Globus pallidus (tissue), 1 donor: ENCODE results near the gene FCHSD2.
"Not testable (repeated sequence)": the region's sequence is repeated elsewhere in the genome, so short reads cannot be mapped to it uniquely, and the experiment has no call there.

Experiments used
- DNase-seq: peaks from one replicate; pipeline ENCODE4 v3.0.0-alpha.2; 2015; ENCODE audit warnings: low spot score

The FCHSD2 gene

DNA sequence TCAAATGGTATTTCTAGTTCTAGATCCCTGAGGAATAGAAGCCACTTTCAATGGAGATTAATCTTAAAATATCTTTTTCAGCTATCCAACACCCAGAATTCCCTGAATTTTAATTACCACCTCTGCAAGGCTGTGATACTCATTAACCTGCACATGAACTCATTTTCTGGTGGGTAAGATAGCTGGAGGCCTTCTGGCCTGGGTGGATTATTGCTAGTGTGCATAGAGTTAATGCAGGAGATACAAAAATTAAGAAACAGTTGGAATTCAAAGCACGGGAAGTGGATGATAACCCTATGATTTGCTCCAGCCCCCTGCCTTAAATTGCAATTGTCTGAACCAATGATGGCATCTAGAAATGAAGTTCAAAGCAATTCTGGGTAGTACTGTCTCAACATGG is 212.9 kb downstream of the FCHSD2 start:
- DNase-seq = no peak

DNA sequence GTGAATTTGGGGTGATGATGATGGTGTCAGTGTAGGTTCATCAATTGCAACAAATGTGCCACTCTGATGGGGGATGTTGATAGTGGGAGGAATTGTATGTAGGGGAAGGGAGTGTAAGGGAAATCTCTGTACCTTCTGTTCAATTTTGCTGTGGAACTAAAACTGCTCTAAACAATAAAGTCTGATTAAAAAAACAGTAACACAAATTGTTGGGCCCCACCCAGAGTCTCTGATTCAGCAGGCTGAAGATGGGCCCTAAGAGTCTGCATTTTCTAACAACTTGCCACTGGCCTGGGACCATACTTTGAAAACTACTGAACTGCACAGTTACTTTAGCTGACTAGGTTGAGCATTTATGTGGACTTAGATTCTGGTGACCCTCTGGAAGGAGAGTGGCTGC is 214.7 kb downstream of the FCHSD2 start:
- no peak for DNase-seq

DNA sequence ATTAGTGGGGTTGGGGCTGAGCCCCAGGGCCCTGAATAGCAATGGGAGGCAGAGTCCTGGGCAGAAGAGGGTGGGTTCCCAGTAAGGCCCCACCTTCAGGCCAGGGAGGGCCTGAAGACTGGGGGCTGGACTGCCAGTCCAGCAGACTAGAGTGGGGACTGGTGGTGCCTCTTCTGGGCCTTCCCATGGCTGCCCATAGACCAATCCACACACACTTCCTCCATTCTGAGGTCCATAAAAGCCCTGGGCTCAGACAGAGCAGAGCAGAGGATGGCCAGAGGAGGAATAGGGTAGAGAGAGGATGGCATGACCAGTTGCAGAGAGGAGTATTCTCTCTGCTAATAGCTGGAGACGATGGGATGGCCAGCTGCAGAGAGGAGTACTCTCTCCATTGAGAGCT is 216.0 kb downstream of the FCHSD2 start:
- no peak for DNase-seq

DNA sequence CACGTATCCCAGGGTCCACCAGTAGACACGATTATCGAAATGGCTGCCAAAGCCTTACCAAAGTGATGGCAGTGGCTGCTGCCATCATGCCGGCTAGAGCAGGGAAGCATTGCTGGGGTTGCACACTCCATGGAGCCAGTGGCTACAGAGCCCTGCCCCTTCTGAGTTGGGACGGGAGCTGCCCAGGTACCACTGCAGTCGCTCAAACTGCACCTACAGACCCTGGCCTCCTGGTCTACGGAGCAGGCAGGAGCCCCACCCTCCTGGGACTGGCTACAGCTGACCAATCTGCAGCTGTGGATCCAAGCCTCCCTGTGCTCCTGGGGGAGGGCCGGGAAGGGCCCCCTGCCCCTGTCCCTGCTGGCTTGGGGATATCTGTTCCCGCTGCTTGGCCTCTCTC is 216.5 kb downstream of the FCHSD2 start:
- DNase-seq = no peak

DNA sequence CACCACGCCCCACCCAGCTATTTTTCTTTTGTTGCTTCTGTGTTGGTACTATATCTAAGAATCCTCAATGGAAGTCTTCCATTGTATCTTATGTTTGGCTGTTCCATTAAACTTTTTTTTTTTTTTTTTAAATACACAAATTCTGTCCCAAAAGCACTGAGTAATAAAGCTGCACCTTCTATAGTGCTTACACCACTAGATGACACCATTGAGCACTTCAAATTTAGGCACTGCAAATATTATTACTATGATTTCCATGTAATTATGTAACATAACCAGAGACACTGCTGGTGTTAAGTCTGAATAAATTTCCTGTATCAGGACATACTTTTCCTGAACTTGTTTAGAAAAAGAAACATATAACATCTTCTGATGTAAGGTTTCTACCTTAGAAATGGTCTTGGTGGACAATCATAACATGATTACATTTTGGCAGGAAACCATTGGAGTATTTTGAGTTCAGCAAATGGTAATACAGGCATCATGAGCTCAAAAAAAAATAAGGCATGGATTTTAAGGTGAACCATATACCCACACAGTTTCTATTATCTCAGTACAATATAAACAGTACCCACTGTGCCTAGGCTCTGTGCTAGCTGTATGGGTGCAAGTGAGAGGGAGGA is 217.4 kb downstream of the FCHSD2 start:
- DNase-seq = no peak

DNA sequence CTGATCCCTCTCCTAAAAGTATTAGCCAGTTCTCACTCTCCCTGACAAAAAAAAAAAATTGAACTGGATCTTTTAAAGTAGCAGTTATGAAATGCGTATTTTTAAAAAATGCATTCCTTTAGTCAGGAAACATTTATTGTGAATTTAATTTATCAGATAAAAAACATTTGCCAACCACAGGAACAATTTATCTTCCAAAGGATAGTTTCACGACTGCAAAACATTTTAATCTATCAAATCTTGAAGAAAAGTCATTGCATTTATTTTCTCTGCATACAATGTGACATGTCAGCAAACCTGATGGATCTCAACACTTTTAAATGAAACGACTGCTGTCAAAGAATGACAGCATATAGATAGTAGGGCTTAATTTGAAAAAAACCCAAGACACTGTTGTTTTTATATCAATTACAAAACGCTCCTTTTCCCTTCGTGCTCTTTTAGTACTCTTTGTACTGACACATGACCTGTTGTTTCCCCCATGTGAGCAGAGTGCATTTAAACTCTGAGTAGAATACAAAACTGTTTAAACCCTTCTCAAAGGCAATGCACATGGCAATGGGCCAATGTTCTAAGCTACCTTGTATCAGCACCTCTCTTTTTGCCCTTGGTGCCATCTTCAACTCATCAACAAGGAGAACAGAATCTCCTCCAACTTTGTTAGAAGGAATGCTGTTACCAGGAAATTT is 220.9 kb downstream of the FCHSD2 start:
- DNase-seq = no peak

DNA sequence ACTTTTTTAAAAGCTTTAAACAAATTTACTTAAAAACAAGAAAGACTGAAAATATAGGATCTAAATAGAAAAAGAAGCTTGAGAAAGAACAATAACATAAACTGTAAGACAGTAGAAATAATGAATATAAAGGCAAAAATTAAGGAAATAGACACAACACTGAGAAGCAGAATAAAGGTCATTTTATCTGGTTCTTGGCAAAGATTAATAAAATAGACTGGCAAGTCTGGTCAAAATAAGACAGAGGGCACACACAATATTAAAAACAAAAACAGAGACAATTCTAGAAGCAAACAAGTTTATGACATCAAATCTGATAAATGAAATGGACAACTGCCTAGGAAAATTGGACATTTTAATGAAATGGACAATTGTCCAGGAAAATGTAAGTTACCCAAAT is 222.1 kb downstream of the FCHSD2 start:
- no peak for DNase-seq

DNA sequence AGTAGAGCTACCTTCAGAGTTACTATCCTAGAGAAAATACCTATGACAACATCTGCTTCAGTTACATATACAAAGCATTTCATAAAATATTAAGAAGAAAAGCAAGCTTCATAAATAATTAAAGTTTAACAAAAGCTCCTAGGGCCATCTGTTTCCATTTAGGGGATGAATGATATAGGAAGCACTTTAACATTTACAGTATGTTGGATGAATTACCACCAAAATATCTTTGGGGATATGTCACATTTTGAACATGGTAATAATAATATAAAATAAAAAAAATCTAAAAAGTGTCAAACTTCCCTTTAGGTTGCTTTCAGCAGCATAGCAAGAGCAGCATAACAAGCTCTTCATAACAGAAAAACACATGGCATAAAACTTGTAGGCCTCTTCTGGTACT is 223.3 kb downstream of the FCHSD2 start:
- DNase-seq = no peak

DNA sequence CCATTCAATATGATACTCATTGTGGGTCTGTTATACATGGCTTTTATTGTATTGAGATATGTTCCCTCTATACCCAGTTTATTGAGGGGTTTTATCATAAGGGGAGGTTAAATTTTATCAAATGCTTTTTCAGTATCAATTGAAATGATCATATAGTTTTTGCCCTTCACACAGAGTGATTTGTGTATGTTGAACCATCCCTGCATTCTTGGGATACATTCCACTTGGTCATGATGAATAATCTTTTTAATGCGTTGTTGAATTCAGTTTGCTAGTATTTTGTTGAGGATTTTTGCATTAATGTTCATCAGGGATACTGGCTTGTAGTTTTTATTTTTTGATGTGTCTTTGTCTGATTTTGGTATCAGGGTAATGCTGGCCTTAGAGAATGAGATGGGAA is 229.9 kb downstream of the FCHSD2 start:
- DNase-seq = no peak

DNA sequence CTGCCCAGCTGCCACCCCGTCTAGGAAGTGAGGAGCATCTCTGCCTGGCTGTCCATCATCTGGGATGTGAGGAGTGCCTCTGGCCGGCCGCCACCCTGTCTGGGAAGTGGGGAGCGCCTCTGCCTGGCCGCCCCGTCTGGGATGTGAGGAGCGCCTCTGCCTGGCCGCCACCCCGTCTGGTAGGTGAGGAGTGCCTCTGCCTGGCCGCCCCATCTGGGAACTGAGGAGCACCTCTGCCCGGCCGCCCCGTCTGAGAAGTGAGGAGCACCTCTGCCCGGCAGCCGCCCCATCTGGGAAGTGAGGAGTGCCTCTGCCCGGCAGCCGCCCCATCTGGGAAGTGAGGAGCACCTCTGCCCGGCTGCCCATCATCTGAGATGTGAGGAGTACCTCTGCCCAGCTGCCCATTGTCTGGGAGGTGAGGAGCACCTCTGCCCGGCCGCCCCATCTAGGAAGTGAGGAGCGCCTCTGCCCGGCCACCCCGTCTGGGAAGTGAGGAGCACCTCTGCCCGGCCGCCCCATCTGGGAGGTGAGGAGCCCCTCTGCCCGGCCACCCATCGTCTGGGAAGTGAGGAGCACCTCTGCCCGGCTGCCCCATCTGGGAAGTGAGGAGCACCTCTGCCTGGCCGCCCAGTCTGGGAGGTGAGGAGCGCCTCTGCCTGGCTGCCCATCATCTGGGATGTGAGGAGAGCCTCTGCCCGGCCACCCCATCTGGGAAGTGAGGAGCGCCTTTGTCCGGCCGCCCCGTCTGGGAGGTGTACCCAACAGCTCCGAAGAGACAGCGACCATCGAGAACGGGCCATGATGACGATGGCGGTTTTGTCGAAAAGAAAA is 232.3 kb downstream of the FCHSD2 start:
- not testable (repeated sequence) for DNase-seq

DNA sequence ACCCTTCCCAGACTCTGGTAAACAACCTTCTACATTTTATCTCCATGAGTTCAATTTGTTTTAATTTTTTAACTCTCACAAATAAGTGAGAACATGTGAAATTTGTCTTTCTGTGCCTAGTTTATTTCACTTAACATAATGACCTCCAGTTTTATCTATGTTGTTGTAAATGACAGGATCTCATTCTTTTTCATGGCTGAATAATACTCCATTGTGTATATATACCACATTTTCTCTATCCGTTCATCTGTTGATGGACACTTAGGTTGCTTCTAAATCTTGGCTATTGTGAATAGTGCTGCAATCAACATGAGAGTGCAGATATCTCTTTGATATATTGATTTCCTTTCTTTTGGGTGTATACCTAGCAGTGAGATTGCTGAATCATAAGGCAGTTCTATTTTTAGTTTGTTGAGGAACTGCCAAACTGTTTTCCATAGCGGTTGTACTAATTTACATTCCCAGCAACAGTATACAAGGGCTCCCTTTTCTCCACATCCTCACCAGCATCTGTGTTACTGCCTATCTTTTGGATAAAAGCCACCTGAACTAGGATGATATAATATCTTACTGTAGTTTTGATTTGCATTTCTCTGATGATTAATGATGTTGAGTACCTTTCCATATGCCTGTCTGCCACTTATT is 234.0 kb downstream of the FCHSD2 start:
- DNase-seq = no peak

DNA sequence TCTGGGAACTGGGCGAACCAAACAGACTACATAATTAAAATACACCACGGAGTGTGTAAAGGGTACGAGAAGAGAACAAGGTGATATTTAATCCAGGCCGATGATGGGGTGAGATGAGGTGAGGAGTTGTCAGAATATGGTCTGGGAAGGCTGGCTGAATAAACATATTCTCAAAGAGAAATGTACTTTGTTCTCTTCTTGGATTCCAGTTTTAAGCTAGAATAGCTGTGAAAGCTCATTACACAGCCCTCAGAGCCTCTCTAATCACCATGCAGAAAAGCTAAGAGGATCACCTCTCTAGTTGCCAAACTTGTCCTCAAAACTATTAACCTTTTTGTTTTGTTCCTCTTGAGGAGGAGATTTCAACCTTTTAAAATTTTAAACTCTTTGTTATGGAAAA is 238.1 kb downstream of the FCHSD2 start:
- DNase-seq = no peak

DNA sequence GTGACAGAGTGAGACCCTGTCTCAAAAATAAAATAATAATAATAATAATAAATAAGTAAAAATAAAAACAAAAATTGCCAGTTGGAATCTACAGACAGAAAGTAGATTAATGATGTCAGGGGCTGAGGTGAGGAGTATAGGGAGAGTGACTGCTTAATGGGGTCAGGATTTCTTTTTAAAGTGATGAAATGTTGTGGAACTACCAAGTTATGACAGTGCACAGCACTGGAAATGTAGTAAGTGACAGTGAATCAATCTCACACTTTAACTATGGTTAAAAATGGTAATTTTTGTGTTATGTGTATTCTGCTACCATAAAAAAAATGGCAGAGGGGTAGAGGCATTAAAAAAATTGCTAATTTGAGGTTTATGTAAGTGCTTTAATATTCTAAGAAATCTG is 240.7 kb downstream of the FCHSD2 start:
- DNase-seq = no peak

DNA sequence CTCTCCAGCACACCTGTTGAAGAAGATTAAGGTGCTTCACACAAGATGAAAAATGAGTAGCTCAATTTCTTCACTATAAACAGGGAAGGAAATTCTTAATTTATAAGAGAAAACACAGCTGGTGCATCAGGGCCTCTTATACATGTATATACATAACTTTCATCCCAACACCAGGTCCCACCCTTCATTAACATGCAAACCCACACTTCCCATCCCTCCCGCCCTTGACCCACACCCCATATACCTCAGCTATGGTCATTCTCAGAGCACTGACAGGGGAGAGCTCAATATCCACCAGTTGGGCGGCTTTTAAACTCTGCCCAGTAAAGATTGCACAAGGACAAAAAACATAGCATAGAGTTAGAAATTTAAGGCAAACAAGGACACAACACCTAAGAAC is 242.1 kb downstream of the FCHSD2 start:
- DNase-seq = no peak

DNA sequence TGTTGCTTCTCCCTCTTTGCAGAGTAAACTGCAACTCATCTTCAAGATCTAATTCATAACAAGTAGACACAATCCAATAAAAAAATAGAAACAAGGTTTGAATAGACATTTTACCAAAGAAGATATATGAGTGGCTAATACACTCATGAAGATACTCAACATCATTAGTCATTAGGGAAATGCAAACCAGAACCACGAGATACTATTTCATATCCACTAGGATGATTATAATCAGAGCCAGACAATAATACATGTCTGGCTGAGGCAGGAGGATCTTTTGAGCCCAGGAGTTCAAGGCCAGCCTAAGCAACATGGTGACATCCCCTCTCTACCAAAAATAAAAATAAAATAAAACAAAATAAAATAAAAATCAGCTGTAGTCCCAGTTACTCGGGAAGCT is 242.9 kb downstream of the FCHSD2 start:
- no peak for DNase-seq

DNA sequence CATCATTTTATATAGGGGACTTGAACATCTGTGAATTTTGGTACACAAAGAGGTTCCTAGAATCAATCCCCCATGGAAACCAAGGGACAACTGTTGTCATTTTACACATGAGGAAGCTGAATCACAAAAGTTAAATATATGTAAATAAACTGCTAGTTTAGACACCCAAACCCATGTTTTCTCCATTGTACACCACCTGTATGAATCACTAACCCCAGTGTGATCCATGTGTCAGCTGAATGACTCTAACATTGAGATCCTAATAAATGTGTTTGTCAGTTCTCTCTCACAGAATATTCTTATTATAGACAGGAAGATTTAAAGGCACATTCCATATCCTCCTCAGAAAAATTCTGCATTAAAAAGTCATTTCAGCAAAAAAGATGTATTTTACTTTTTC is 244.6 kb downstream of the FCHSD2 start:
- DNase-seq = no peak

DNA sequence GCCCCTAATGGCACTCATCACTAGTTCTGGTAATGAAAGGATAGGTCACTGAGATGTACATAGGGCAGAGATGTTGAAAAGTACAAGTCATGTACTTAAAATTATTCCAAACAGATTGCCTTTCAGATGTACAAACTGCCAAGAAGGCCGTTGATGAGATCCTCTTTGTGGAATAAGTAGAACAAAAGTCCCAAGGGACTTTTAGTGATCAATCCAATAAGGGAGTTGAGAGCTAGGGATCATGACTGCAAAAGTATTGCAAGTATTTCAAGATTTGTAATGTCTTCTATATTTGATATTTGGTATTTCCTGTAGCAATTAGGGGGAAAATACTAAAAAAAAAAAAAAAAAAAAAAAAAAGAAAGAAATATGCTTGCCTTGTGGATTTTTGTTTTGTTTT is 245.7 kb downstream of the FCHSD2 start:
- no peak for DNase-seq

DNA sequence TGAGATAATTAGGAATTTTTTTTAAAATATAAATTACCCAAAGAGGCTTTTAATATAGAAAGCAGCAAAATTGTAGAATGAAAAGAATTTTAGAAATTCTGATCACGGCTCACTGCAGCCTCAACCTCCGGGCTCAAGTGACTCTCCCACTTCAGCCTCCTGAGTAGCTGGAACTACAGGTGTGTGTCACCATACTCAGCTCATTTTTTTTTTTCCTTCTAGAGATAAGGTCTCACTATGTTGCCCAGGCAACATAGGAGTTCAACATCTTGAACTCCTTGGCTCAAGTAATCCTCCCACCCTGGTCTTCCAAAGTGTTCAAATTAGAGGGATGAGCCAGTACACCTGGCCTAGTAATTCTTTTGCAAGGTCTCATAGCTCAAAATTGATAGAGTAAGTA is 251.2 kb downstream of the FCHSD2 start:
- DNase-seq = no peak

DNA sequence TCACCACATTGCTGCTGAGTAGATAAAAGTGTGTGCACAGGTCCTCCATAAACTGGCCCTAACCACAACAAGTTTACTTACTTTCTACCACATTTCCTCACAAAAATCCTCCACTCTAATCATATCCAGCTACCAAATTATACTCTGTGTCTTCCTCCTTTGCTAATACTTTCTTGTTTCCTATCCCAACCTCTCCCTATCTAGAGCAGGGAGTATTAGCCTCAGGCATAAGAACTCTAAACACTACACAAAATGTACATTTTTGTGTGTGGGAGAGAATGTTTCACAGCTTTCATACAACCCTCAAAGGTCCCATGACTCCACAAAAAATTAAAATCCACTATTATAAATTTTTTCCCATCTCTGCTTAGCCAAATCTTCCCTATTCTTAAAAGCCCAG is 255.5 kb downstream of the FCHSD2 start:
- no peak for DNase-seq

DNA sequence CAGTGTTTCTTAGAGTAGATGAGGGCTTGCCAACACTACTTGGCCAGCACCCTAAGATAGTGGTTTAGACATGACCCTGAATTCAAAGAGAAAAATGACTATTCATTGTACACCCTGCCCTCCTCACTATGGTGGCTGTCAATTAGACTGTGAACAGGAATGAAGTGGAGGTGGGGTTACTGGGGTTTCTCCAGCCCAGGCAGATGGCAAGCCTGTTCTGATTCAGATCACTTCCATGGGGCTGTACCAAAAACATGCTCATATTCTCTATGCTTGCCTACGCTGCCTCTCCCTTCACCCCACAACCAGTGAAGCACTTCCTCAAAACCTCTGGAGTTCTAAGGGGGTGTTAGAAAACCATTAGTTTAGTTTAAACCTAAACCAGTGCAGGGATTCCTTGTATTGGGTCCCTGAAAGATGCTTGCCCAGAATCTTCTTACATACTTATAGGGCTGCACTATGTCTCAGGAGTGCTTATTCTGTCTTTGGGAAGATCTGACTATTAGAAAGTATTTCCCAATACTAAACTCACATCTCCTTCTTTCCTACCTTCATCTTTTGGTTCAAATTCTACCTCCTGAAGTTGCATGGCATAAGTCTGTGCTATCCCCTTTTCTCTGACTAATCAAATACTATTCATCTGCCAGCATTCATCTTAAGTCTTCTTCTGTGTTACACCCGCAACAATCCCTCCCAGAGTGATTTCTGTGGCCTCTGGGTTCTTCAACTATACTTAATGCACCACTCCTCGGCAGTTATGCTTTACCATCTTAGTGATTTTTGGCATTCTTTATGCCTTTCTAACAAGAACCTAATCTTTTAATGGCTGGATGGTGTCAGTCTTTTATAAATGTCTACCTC is 256.1 kb downstream of the FCHSD2 start:
- no peak for DNase-seq

DNA sequence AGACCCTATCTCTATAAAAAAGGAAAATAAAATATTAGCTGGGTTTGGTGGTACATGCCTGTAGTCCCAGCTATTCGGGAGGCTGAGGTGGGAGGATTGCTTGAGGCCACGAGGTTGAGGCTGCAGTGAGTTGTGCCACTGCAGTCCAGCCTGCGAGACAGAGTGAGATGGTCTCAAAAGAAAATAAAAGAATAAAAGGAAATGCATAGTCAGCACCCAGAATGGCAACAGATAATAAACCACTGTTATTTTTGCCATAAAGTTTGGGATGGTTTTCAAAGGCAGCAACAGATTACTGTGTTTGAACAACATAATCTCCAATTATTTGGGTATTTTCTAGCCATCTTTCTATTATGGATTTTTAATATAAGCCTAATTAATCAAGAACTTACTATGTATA is 266.0 kb downstream of the FCHSD2 start:
- DNase-seq = no peak

DNA sequence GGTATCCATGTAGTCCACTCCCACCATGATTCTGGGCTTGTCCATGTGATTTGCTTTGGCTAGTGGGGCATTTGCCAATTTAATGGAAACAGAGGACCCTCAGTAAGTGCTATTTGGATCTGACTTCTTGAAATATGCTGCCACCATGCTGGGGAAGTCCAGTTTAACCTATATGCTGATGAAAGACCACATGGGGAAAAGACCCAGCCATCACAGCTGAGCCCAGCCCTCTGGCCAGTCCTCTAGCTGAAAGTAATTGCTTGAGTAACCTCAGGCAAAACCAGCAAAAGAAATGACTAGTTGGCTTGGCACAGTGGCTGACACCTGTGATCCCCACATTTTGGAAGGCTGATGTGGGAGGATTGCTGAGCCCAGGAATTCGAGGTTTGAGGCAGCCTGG is 266.4 kb downstream of the FCHSD2 start:
- no peak for DNase-seq
